GM13976 (cell line): Measurements from ENCODE around the gene MRPL23.
A peak's percentile ranks its signal among the peaks of the same experiment; 100 is the strongest.
"Not testable (repeated sequence)": the region's sequence is repeated elsewhere in the genome, so short reads cannot be mapped to it uniquely, and the experiment has no call there.

Experiments
- DNase-seq: peaks from one replicate; pipeline ENCODE4 v3.0.0; 2012; ENCODE audit warnings: low spot score
- in situ Hi-C: fragments of 300-500 bp; cut with MboI; formaldehyde crosslinking; loops from one replicate; pipeline ENCODE4 v1.12.0; 2022; ENCODE audit warnings: low sequenced_read_pairs, mixed read lengths, inconsistent platforms; ENCODE audit not compliant: unreplicated experiment
- TF ChIP-seq, protein P1 (sequence below): IDR thresholded peaks from 2 replicates; pipeline ENCODE4 v1.5.1; 2012; ENCODE audit warnings: borderline replicate concordance, mild to moderate bottlenecking; ENCODE audit not compliant: insufficient read depth; ENCODE audit errors: extremely low read depth, missing control alignments, control extremely low read depth

MRPL23 gene

DNA sequence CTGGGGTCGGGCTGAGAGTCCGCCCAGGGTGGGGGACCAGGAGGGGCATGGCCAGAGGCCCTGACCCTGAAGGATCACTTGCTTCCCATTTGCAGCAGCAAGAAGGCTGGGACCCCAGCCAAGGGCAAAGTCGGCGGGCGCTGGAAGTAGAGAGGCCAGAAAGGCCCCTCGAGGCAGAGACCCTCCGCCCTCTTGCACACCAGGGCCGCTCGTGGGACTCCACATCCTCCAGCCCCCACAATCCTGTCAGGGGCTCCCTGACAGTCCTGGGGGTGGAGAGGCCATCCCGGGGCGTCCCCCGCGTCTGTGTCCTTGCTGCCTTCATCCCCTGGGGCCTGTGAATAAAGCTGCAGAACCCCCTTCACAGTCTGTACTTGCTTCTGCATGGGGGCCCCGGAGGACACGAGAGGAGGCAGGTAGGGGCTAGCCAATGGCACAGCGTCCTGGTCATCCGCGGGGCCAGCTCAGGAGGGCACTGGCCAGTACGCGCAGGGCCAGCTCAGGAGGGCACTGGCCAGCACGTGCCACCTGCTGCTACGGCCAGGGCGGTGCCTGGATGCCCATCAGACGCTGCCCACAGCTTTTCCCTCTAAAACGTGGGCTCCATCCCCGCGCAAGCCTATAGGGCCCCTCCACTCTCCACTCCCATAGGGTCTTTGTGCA, 8.7 kb upstream of the MRPL23 start:
- in situ Hi-C loops, result no loop called here
- DNase-seq, result no peak
- TF ChIP-seq, protein P1, sequence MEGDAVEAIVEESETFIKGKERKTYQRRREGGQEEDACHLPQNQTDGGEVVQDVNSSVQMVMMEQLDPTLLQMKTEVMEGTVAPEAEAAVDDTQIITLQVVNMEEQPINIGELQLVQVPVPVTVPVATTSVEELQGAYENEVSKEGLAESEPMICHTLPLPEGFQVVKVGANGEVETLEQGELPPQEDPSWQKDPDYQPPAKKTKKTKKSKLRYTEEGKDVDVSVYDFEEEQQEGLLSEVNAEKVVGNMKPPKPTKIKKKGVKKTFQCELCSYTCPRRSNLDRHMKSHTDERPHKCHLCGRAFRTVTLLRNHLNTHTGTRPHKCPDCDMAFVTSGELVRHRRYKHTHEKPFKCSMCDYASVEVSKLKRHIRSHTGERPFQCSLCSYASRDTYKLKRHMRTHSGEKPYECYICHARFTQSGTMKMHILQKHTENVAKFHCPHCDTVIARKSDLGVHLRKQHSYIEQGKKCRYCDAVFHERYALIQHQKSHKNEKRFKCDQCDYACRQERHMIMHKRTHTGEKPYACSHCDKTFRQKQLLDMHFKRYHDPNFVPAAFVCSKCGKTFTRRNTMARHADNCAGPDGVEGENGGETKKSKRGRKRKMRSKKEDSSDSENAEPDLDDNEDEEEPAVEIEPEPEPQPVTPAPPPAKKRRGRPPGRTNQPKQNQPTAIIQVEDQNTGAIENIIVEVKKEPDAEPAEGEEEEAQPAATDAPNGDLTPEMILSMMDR, result no peak

DNA sequence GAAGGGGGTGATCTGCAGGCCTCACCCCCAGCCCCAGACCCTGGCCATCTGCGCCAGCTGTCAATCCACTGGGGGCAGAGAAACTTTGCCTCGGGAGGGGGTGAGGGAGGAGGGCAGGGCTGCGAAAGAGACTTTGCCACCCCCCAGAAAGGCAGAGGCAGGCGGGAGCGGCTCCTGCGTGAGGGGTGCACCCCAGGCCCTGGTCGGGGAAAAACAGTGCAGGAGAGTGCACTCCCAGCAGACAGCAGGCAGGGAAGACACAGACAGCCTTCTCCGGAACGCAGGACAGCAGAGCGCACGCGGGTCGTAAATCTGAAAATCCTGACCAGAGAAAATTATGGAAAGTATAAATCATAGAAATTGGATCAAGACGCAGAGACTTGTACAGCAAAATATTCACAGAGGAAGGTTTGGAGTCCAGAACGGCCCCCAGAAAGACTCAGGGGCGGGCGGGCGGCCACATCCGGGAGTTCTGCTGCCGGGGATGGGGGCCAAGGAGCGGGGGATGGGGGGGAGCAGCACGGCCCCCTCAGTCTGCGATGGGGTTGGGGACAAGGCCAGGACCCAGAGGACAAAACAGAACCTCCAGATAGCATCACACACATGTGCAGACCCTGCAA, 8.0 kb upstream of the MRPL23 start:
- in situ Hi-C loops, result no loop called here
- TF ChIP-seq, protein P1, result no peak
- DNase-seq, result peak; percentile 68

DNA sequence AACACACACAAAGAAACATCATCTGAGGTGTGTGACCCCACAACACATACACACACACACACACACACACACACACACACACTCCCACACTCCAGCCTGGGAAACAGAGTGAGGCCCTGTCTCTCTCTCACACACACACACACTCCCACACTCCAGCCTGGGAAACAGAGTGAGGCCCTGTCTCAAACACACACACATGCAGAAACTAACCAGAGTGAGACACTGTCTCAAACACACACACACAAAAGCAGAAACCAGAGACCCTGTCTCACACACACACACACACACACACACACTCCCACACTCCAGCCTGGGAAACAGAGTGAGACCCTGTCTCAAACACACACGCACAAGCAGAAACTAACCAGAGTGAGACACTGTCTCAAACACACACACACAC, 7.3 kb upstream of the MRPL23 start:
- in situ Hi-C loops, DNase-seq: not testable (repeated sequence)

DNA sequence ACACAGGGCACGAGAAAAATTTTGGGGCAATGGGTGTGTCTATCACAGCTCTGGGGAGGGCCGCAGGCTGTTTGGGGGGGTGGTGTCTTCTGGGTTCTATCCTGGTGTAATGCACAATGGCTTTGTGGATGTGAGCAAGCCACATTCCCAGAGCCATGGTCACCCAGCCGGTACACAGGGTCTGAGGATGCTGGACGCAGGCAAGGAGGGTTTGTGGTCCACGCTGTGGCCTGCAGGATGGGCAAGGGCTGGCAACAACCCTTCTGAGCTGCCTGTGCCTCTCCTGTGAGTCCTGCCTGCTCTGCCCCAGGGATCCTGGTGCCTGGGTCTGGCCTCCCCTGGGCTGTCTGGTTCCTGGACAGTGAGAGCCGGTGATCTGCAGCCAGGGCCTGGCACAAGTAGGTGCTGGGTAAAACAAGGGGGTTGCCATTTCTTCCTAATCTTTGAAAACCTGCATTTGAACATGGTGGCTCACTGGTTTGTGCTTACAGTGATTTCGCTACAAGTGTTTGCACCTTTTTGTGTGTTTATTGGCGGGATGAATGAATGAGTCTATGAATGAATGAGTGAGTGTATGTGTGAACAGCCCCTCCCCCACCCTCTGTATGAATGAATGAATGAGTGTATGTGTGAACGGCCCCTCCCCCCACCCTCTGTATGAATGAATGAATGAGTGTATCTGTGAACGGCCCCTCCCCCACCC, 4.4 kb upstream of the MRPL23 start:
- TF ChIP-seq, protein P1, result no peak
- in situ Hi-C loops, result no loop called here
- no peak for DNase-seq

DNA sequence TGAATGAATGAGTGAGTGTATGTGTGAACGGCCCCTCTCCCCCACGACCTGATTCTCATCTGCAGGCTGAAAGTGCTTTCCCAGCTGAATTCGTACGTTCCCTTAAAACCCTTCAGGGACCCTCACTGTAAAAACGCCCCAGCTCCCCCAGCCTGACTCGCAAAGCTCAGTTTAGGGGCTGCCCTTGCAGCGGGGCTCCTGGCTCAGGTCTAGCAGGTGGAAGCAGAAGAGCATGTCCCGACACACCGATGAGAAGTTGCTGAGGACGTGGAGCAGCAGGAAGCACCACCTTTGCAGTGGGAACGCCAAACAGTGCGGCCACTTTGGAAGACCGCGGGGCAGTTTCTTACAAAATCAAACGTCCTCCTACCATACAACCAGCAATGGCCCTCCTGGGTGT, 3.6 kb upstream of the MRPL23 start:
- TF ChIP-seq, protein P1, result no peak
- no peak for DNase-seq
- in situ Hi-C loops, result no loop called here

DNA sequence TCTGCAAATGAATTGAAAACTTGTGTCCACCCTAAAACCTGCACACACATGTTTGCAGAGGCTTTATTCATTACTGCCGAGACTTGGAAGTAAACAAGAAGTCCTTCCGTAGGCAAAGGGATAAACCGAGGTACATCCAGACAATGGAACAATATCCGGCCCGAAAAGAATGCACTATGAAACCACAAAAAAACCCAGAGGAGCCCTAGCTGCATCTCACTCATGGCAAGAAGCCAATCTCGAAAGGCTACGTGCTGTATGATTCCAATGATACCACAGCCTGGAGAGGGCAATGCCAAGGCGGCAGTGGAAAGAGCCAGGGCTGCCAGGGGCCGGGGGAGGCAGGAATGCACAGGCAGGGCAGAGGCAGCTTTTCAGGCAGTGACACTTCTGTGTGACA, 3.2 kb upstream of the MRPL23 start:
- TF ChIP-seq, protein P1, result no peak
- no peak for DNase-seq
- in situ Hi-C loops, result no loop called here

DNA sequence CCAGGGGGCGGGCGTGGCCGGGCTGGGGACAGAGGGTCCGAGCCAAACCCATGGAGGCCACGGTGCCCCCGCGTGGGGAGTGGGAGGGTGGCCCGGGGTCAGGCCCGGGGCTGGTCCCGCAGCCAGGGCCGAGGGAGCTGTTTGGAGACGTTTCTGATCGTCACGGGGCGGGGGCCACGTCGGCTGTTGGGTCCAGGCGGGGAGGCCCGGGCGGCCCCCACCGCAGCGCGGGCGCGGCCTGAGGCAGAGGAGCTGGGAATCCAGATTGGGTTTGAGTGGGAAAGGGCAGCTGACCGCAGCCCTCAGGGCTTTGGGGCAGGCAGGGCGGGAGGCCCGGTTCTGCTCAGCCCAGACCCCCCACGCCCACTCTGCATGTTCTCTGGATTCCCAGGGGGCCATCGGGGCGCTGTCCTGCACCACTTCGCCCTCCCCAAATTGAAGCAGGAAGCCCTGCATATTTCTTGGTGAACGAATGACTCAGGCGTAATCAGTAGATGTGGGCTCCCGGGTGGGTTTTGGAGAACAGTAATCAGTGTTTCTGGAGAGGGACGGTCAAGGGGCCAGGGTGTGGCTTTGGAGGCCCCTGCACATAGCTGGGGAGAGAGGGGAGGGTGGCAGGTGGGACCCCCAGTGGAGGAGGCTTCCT, 583 bp downstream of the MRPL23 start:
- DNase-seq, result no peak
- TF ChIP-seq, protein P1, result no peak
- in situ Hi-C loops, result no loop called here
